Panc1 (cell line): Measurements from ENCODE around the gene RNU5B-1.

Experiments used
- CTCF ChIP-seq: fragments of 450-650 bp; IDR thresholded peaks from 2 replicates; pipeline ENCODE4 v1.5.1; 2017; ENCODE audit warnings: mild to moderate bottlenecking
- POLR2AphosphoS5 ChIP-seq: IDR thresholded peaks from 2 replicates; pipeline ENCODE4 v1.6.1; 2012; ENCODE audit warnings: mild to moderate bottlenecking, low read depth, low read length, moderate library complexity
- TCF7L2 ChIP-seq: IDR thresholded peaks from 2 replicates; pipeline ENCODE4 v1.6.1; 2011; ENCODE audit warnings: mild to moderate bottlenecking, low read depth, low read length, inconsistent platforms

- TF ChIP-seq CTCF, result no peak
- no peak for TF ChIP-seq TCF7L2
- no peak for TF ChIP-seq POLR2AphosphoS5
These were observed 31.0 kb downstream of the RNU5B-1 start for GRCh38 chr15:65335278-65336055.
